Activated CD8-positive, alpha-beta memory T cell treated with anti-CD3 and anti-CD28 coated beads, Interleukin-2, amount 10 ng/mL, durations not matched to agents 7 days and 5 days (primary cell): ENCODE data around the gene CD247. TPM values are rescaled to one million over a fixed set of nuclear protein-coding genes. Genes with fewer than 3 reads are reported as not detected.

Experiments
- ATAC-seq: fragments of 150-1000 bp; cut with Tn5 transposase; one replicate; pipeline ENCODE4 v1.10.0; 2021; ENCODE audit warnings: moderate library complexity
- CTCF ChIA-PET: fragments of 350-600 bp; sonication (Branson Sonifier 250); formaldehyde crosslinking; loops from one replicate; lab custom pipeline; 2021; ENCODE audit warnings: antibody characterized with exemption; lab: Charles Lee
- DNase-seq: peaks from one replicate; pipeline ENCODE4 v3.0.0-alpha.2; 2020
- H3K27ac Mint-ChIP-seq: one replicate; pipeline ENCODE4 v1.8.0; 2021; ENCODE audit warnings: mild to moderate bottlenecking, mixed read lengths
- H3K27me3 Mint-ChIP-seq: one replicate; pipeline ENCODE4 v1.8.0; 2021; ENCODE audit warnings: mixed read lengths
- H3K36me3 Mint-ChIP-seq: one replicate; pipeline ENCODE4 v1.8.0; 2021; ENCODE audit warnings: mild to moderate bottlenecking, mixed read lengths
- H3K4me1 Mint-ChIP-seq: one replicate; pipeline ENCODE4 v1.8.0; 2021; ENCODE audit warnings: mixed read lengths
- H3K4me3 Mint-ChIP-seq: one replicate; pipeline ENCODE4 v1.8.0; 2021; ENCODE audit warnings: mild to moderate bottlenecking, moderate library complexity, mixed read lengths
- H3K9me3 Mint-ChIP-seq: one replicate; pipeline ENCODE4 v1.8.0; 2022; ENCODE audit warnings: low read depth, mixed read lengths
- total RNA-seq, 2 experiments: library from RNA; stranded (reverse); gene quantifications; one replicate each; pipeline ENCODE4 v1.2.3, GENCODE V29; 2021

The CD247 gene
- total RNA-seq, 2 experiments from 2014 or later: 190 to 197 TPM

DNA sequence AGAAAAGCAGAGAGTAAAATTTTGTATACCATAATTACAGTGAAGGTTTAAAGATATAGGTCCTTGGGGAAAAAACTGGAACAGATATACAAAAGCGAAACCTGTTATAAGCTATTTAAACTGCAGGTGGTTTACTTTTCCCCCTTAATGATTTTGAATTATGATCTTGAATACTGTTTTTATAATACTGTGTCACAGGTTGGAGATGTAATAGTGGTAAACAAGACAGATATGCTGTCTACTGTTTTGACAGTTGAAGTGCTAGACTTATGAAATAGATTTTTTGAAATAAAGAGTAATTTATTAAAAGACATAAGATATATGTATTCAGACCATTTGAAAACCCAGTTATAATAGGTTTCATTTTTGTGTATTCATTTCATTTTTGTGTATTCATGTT, 129.4 kb downstream of the CD247 start:
- H3K36me3 Mint-ChIP-seq: peaks cover 17% of the 10 kb centered on the region
- H3K27me3 Mint-ChIP-seq: no peaks in the 10 kb centered on the region
- H3K9me3 Mint-ChIP-seq: no peaks in the 10 kb centered on the region
- DNase-seq (no peak), ATAC-seq (no peak)
- no peaks in the 10 kb centered on the region for H3K4me1 Mint-ChIP-seq
- H3K27ac Mint-ChIP-seq: no peak overlapping the region
- H3K4me3 Mint-ChIP-seq: no peak overlapping the region
- CTCF ChIA-PET: interaction anchor here (1.9 kb wide), 1 partner anchor 10 kb away, joined by 5 read pairs; no protein-coding TSS in a partner anchor

DNA sequence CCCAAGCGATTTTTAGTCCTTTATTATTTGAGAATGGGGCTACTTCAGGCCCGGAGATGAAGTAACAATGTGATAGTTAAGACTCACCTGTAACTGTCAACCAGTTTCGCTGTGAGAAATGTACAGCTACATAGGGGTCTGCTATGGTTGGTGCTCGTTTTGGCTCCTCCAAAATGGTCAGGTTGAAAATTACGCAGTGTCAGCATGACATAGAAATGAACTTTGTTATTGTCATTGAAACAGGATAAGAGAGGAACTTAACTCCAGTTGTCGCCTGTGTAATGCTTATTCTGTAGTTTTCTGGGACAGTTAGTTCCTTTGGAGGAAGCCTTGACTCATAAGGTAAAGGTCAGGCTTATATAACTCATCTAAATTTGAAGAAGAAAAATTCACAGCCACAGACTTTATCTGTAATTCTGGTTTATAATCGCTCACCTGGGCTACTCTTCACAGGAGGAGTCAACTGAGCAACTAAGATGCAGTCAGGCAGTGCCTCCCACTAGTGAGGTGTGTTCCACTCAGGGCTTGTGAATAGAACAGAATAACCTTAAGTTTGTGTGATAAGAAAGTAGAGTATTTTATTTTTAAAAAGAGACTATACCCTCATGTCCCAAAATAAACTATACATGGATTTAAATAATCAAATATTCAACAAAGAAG, 130.9 kb downstream of the CD247 start:
- CTCF ChIA-PET: interaction anchor here (0.7 to 0.8 kb wide), 3 partner anchors 26 to 153 kb away, joined by 3 read pairs; no protein-coding TSS in a partner anchor
- H3K4me3 Mint-ChIP-seq: no peak overlapping the region
- no peaks in the 10 kb centered on the region for H3K27me3 Mint-ChIP-seq
- ATAC-seq (no peak), DNase-seq (no peak)
- H3K9me3 Mint-ChIP-seq: no peaks in the 10 kb centered on the region
- no peaks in the 10 kb centered on the region for H3K4me1 Mint-ChIP-seq
- no peak overlapping the region for H3K27ac Mint-ChIP-seq
- peaks cover 20% of the 10 kb centered on the region for H3K36me3 Mint-ChIP-seq

Other genes with a start within 250 kb of the CD247 start
- 10 to 100 TPM; 12.7 to 15.8 TPM for gene CREG1, start 35.2 kb upstream of the CD247 start, total RNA-seq
- gene RCSD1, start 111.7 kb upstream of the CD247 start, total RNA-seq: 100 to 1,000 TPM; 121 to 129 TPM
- gene MPZL1, start 203.5 kb upstream of the CD247 start, total RNA-seq: 10 to 100 TPM; 12.4 to 14.2 TPM